Suprapubic skin (tissue), 4 donors: Measurements from ENCODE around the gene POLE3. TPM values are rescaled to one million over a fixed set of nuclear protein-coding genes. Genes with fewer than 3 reads are reported as not detected.
"Not testable (repeated sequence)": the region's sequence is repeated elsewhere in the genome, so short reads cannot be mapped to it uniquely, and the experiment has no call there.

Experiments
- DNase-seq, 2 donors: peaks; one replicate each; pipeline ENCODE4 v3.0.0-alpha.2; 2019; ENCODE audit warnings: low spot score in 2 of 2
- H3K27ac ChIP-seq: fragments of 200-600 bp; sonication (generic); one replicate; pipeline ENCODE4 v1.5.1; 2019
- H3K27me3 ChIP-seq: fragments of 200-600 bp; sonication (generic); one replicate; pipeline ENCODE4 v1.5.1; 2019
- H3K36me3 ChIP-seq: fragments of 200-600 bp; sonication (generic); one replicate; pipeline ENCODE4 v1.5.1; 2019
- H3K4me1 ChIP-seq: fragments of 200-600 bp; sonication (generic); one replicate; pipeline ENCODE4 v1.5.1; 2019
- H3K4me3 ChIP-seq: fragments of 200-600 bp; sonication (generic); one replicate; pipeline ENCODE4 v1.5.1; 2019; ENCODE audit warnings: mild to moderate bottlenecking
- H3K9me3 ChIP-seq: fragments of 200-600 bp; sonication (generic); one replicate; pipeline ENCODE4 v1.5.1; 2019
- CTCF ChIP-seq, 2 donors: fragments of 200-600 bp in 1 of 2; fragments of 450-650 bp in 1 of 2; sonication (generic) in 1 of 2; IDR thresholded peaks; one replicate each; pipeline ENCODE4 v1.5.1; 2016 to 2019; ENCODE audit warnings: antibody characterized with exemption in 2 of 2, mild to moderate bottlenecking in 1 of 2, moderate library complexity in 1 of 2
- EP300 ChIP-seq: sonication (generic); formaldehyde crosslinking; IDR thresholded peaks from one replicate; pipeline ENCODE4 v1.6.1; 2017; ENCODE audit warnings: antibody characterized with exemption
- POLR2A ChIP-seq, 2 donors: fragments of 450-650 bp; IDR thresholded peaks; one replicate each; pipeline ENCODE4 v1.6.1; 2017; ENCODE audit warnings: antibody characterized with exemption in 2 of 2, mild to moderate bottlenecking in 2 of 2, moderate library complexity in 2 of 2
- POLR2AphosphoS5 ChIP-seq, 3 donors: sonication (generic); formaldehyde crosslinking; IDR thresholded peaks; one replicate each; pipeline ENCODE4 v1.6.1; 2017; ENCODE audit warnings: antibody characterized with exemption in 3 of 3
- WGBS: methylation state at CpG from one replicate; pipeline ENCODE4 v1.1.5; 2018; 5-methylcytosine and 5-hydroxymethylcytosine counted together
- total RNA-seq, 4 donors: library from RNA; depleted of rRNA; stranded (reverse); fragments of >200 nt; gene quantifications; one replicate each; pipeline ENCODE4 v1.1.0, GENCODE V29; 2016

Gene POLE3
- total RNA-seq, 4 donors from 2014 or later, result 32.6 to 52.6 (median 36.6) TPM

- Histone ChIP-seq H3K36me3 (peaks cover 24% of the 10 kb centered on the region), H3K9me3 (no peaks in the 10 kb centered on the region), H3K27me3 (no peaks in the 10 kb centered on the region), H3K4me1 (peaks cover 20% of the 10 kb centered on the region), H3K4me3 (no peak overlapping the region), H3K27ac (no peak overlapping the region)
- DNase-seq, result no peak
- TF ChIP-seq POLR2AphosphoS5 (IDR thresholded peaks at IDR 0.05) (no peak), EP300 (no peak), CTCF (IDR thresholded peaks at IDR 0.05) (no peak), POLR2A (IDR thresholded peaks at IDR 0.05) (no peak)
- WGBS, result 91% methylated on average over 5 of the region's 5 CpGs
Observed at GRCh38 chr9:113372059-113372458, 38.4 kb downstream of the POLE3 start.

- Histone ChIP-seq H3K9me3 (no peaks in the 10 kb centered on the region), H3K4me1 (peaks cover 9% of the 10 kb centered on the region), H3K4me3 (no peak overlapping the region), H3K27ac (no peak overlapping the region), H3K36me3 (peaks cover 24% of the 10 kb centered on the region), H3K27me3 (no peaks in the 10 kb centered on the region)
- DNase-seq, result no peak
- TF ChIP-seq POLR2AphosphoS5 (IDR thresholded peaks at IDR 0.05) (no peak), CTCF (IDR thresholded peaks at IDR 0.05) (no peak), POLR2A (IDR thresholded peaks at IDR 0.05) (no peak)
- 74% methylated on average over 8 of the region's 8 CpGs for WGBS
Observed at GRCh38 chr9:113370806-113371325, 39.6 kb downstream of the POLE3 start.

- no peaks in the 10 kb centered on the region for H3K27me3 ChIP-seq
- peaks cover 19% of the 10 kb centered on the region for H3K36me3 ChIP-seq
- 75% methylated on average over 7 of the region's 11 CpGs for WGBS
- H3K27ac ChIP-seq, result no peak overlapping the region
- peaks cover 5% of the 10 kb centered on the region for H3K4me1 ChIP-seq
- H3K9me3 ChIP-seq, result no peaks in the 10 kb centered on the region
- TF ChIP-seq CTCF (IDR thresholded peaks at IDR 0.05), result no peak
- TF ChIP-seq EP300, result no peak
- no peak for TF ChIP-seq POLR2A (IDR thresholded peaks at IDR 0.05)
- TF ChIP-seq POLR2AphosphoS5 (IDR thresholded peaks at IDR 0.05), result no peak
- no peak for DNase-seq
- H3K4me3 ChIP-seq, result no peak overlapping the region
Observed at GRCh38 chr9:113369855-113370140, 40.7 kb downstream of the POLE3 start.

- no peaks in the 10 kb centered on the region for H3K27me3 ChIP-seq
- H3K4me1 ChIP-seq, result peaks cover 5% of the 10 kb centered on the region
- no peak for TF ChIP-seq EP300
Observed at GRCh38 chr9:113368982-113369854, 41.3 kb downstream of the POLE3 start.

GRCh38 chr9:113368348-113368981, 42.0 kb downstream of the POLE3 start:
- H3K9me3 ChIP-seq, result no peaks in the 10 kb centered on the region
- no peak for DNase-seq
- peaks cover 5% of the 10 kb centered on the region for H3K4me1 ChIP-seq
- no peak overlapping the region for H3K4me3 ChIP-seq
- 88% methylated on average over 5 of the region's 5 CpGs for WGBS
- H3K27ac ChIP-seq, result no peak overlapping the region
- H3K27me3 ChIP-seq, result no peaks in the 10 kb centered on the region
- peaks cover 8% of the 10 kb centered on the region for H3K36me3 ChIP-seq
- no peak for TF ChIP-seq POLR2AphosphoS5 (IDR thresholded peaks at IDR 0.05)
- TF ChIP-seq EP300, result no peak
- TF ChIP-seq POLR2A (IDR thresholded peaks at IDR 0.05), result no peak
- TF ChIP-seq CTCF (IDR thresholded peaks at IDR 0.05), result no peak

More at GRCh38 chr9:113368982-113369854, 41.3 kb downstream of the POLE3 start:
- Histone ChIP-seq H3K27ac (no peak overlapping the region), H3K36me3 (peaks cover 15% of the 10 kb centered on the region), H3K9me3 (no peaks in the 10 kb centered on the region), H3K4me3 (no peak overlapping the region)
- DNase-seq, result no peak
- WGBS, result 74% methylated on average over 11 of the region's 13 CpGs

- not testable (repeated sequence) for H3K36me3 ChIP-seq, H3K27me3 ChIP-seq, H3K4me3 ChIP-seq, DNase-seq, H3K9me3 ChIP-seq, H3K4me1 ChIP-seq, H3K27ac ChIP-seq
- 63% methylated on average over 3 of the region's 3 CpGs for WGBS
Observed at GRCh38 chr9:113365652-113366051, 44.8 kb downstream of the POLE3 start.
